ENCODE results near the gene ATP6V0B. TPM values are rescaled to one million over a fixed set of nuclear protein-coding genes. Genes with fewer than 3 reads are reported as not detected.

ATP6V0B gene
- total RNA-seq, 2 donors from 2014 or later = 72.1 to 80.5 TPM

DNA sequence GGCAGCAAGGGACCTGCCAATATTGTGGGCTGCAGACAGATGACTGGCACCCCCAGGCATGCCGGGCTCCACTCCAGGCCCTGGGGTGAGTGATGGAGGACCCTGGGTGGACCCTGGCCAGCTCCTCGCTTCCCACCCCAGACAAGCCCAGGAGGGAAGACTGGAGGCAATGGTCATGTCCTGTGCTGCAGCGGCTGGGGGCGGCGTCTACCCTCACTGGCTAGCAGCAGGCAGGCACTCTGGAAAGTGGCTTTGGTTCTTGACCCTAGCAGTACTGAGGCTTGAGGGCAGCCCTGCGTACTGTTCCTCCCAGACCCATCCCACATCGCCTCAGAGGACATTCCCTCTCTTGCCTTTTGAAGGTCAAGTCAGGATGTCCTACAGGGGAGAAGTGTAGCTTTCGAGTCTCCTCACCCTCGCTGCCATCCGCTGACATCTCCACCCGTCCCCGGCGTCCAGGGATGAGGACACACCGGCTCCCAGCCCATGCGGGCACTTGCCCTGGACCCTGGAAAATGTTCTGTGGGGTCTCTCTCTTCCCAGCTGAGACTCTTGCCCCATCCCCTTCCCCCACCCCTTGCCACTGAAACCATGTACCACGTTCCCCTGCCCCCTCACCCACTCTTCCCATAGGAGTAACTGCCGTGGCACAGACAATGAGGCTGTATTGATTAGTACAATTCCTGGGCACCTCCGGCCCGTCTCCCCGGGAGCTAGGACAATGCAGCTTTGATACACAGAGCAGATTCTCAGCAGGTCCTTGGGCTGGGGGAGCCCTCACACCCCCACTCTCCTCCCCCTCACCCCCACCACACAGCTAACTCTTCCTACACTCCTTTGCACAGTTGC lies 41.5 kb downstream of the ATP6V0B start:
- H3K9me3 ChIP-seq (ENCODE audit: control insufficient read depth, low read length, poor library complexity, severe bottlenecking) = no peaks in the 10 kb centered on the region
- no peaks in the 10 kb centered on the region for H3K36me3 Mint-ChIP-seq (ENCODE audit: low read depth)
- no peak overlapping the region for H3K27ac Mint-ChIP-seq
- no peak for ATAC-seq
- H3K4me1 Mint-ChIP-seq = peaks cover 2% of the 10 kb centered on the region
- peaks cover 12% of the 10 kb centered on the region for H3K27me3 Mint-ChIP-seq
- H3K4me3 Mint-ChIP-seq = no peak overlapping the region
- DNase-seq = no peak

DNA sequence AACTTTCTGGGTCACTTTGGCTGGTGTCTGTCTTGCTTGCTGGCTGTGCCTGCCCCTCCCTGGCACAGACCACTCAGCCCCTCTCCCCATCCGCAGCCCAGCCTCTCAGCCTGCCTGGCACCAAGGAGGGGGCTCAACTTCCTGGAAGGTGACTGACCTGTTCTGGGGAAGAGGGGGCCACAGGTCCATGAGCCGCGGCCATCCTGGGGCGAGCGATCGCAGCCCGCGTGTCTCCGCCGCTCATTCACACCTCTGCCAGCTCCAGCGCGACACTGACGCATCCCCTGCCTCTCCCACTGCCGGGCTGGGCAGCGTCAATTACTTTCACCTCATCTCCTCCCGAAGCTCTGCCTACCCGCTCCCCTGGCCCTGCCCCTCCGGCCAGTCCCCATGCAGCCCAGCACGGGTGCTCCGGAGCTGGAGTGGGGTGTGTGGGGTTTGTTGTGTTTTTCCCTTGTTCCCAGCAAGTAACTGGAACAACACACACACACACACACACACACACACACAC lies 42.2 kb downstream of the ATP6V0B start:
- H3K4me1 Mint-ChIP-seq = peaks cover 2% of the 10 kb centered on the region
- peaks cover 12% of the 10 kb centered on the region for H3K27me3 Mint-ChIP-seq
- ATAC-seq (no peak), DNase-seq (no peak)
- no peaks in the 10 kb centered on the region for H3K36me3 Mint-ChIP-seq (ENCODE audit: low read depth)
- H3K4me3 Mint-ChIP-seq = no peak overlapping the region
- no peaks in the 10 kb centered on the region for H3K9me3 ChIP-seq (ENCODE audit: control insufficient read depth, low read length, poor library complexity, severe bottlenecking)
- no peak overlapping the region for H3K27ac Mint-ChIP-seq

DNA sequence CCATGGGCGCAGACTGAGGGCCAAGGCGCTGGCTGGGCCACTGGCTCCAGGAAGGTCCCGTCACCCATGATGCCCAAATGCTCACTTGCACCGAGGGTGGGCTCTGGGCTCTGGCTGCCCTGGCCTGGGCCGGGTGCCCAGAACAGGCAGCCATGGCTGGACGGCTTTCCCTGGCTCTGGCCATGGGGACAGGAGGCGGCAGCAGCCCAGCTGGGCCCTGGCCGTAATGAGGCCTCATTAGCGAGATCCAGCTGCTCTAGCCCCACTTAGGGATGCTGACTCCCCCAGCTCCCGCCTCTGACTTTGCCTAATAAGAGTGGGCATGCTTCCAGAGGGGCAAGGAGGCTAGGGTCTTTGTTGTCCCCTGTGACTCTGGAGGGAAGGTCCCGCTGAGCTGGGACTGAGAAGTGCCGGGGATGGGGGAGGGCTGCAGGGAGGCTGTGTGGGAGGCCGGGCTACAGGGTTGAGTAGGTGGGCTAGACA lies 44.7 kb downstream of the ATP6V0B start:
- Mint-ChIP-seq H3K27me3 (peaks cover 3% of the 10 kb centered on the region), H3K4me1 (no peaks in the 10 kb centered on the region), H3K36me3 (ENCODE audit: low read depth) (no peaks in the 10 kb centered on the region), H3K4me3 (no peak overlapping the region), H3K27ac (no peak overlapping the region)
- DNase-seq (no peak), ATAC-seq (no peak)
- H3K9me3 ChIP-seq (ENCODE audit: control insufficient read depth, low read length, poor library complexity, severe bottlenecking) = no peaks in the 10 kb centered on the region

DNA sequence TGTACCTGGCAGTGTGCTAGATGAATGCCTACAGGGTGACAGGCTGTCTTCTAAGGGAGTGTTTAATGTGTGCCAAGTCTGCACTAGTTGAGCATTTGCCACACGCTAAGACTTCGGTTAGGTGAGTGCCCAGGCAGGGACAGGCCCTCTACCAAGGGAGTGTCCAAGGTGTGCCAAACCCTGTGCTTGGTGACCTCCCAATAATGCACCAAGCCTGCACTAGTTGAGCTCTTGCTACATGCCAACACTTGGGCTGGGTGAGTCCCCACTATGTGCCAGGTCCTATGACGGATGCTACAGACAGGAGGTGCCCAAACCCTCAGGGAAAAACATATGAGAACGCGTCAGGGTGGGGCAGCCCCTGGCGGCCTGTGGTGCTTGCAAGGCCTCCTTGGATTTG lies 45.7 kb downstream of the ATP6V0B start:
- Mint-ChIP-seq H3K36me3 (ENCODE audit: low read depth) (no peaks in the 10 kb centered on the region), H3K27me3 (no peaks in the 10 kb centered on the region), H3K27ac (no peak overlapping the region), H3K4me3 (no peak overlapping the region), H3K4me1 (no peaks in the 10 kb centered on the region)
- DNase-seq (no peak), ATAC-seq (no peak)
- no peaks in the 10 kb centered on the region for H3K9me3 ChIP-seq (ENCODE audit: control insufficient read depth, low read length, poor library complexity, severe bottlenecking)

DNA sequence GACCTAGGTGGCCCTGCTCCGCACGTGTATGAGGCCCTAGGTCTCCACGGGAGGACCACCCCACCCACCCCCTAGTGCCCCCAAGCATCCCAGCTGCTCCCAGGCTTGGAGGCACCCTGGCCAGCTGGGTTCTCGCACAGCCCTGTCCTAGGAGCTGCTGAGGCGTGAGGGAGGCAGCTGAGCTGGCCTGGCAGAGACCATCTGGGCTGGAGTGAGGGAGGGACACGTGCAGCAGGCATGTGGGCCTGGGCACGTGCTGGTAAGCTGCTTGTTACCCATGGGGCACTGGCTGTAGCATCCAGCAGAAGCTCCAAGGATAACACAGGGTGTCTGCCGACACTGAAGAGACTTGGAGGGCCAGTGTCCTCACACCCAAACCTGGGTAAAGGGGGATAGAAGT lies 46.4 kb downstream of the ATP6V0B start:
- DNase-seq = no peak
- no peaks in the 10 kb centered on the region for H3K27me3 Mint-ChIP-seq
- H3K9me3 ChIP-seq (ENCODE audit: control insufficient read depth, low read length, poor library complexity, severe bottlenecking) = no peaks in the 10 kb centered on the region
- no peak overlapping the region for H3K4me3 Mint-ChIP-seq
- no peaks in the 10 kb centered on the region for H3K4me1 Mint-ChIP-seq
- no peaks in the 10 kb centered on the region for H3K36me3 Mint-ChIP-seq (ENCODE audit: low read depth)
- ATAC-seq = no peak
- H3K27ac Mint-ChIP-seq = no peak overlapping the region

DNA sequence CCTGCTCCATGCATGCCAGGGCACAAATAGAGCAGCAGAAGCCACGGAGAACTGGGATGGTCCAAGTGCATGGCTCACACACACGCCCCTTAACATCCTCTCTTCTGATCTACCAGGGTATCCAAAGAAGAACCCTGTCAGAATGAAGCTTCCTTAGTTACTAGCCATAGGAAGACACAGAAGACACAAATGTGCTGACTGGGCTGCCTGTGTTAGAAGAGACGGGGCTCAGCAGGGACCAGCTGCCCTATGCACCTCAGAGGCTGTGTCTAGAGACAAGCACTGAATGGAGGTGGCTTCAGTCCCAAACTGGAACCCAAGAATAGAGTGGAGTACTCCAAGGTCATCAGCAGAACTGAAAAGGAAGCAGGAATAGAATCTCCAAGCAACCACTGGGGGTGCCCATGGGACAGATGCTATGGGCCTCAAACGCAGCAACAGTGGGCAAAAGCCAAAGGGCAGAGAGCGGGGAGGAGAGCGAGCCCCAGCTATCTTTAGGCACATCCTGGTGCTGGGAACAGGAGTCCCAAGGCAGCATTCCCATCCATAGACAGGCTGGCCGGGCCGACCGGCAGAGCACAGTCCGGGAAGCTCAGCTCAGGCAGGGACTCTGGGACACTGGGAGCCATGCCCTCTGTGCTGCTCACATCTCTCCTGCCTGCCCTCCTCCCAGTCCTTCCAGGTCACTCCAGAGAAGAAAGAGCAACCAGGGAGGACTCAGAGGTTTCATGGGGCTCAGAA lies 47.0 kb downstream of the ATP6V0B start:
- no peaks in the 10 kb centered on the region for H3K27me3 Mint-ChIP-seq
- no peak for ATAC-seq
- no peak overlapping the region for H3K4me3 Mint-ChIP-seq

DNA sequence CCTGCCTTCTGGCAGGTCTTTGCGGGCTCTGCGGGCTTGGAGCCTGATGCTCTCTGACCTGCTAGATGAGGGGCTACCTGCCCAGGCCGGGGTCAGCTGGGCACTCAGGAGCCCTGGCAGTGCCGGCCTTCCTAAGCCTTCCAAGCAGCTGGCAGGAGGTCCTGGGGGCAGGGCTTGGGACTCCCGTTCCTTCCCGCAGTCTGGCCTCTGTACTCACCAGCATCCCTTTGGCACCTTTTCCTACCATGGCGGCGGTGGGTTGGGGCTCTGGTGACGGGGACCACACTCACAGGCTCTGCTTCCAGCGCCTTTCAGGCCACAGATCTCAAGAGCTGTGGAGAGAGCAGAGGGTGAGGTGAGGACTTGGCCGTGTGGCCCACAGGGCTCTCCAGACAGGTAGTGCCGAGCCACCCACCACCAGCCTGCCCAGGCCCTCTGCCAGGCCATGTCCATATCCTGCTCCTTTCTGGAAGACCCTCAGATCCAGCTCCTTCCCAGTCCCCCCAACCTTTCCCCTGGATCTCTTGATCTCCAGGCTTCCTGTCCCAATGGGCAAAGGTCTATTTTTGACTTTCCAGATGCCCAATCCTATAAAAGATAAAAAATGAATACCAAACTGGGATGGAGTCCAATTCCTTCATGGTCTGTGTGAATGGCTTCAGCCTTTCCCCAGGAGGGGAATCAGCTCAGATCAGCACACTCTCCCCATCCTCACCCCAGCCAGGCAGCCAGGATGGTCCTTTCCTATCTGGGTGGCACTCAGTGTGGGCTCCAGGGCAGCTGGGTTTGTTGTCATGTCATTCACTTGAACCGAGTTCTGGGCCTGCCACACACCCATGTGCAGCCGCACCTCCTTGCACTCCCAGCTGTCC lies 49.5 kb downstream of the ATP6V0B start:
- no peaks in the 10 kb centered on the region for H3K27me3 Mint-ChIP-seq
- no peak for ATAC-seq
- H3K27ac Mint-ChIP-seq = peak overlapping the region; percentile 82
- peaks cover 11% of the 10 kb centered on the region for H3K4me1 Mint-ChIP-seq
- H3K9me3 ChIP-seq (ENCODE audit: control insufficient read depth, low read length, poor library complexity, severe bottlenecking) = no peaks in the 10 kb centered on the region
- no peak overlapping the region for H3K4me3 Mint-ChIP-seq
- no peaks in the 10 kb centered on the region for H3K36me3 Mint-ChIP-seq (ENCODE audit: low read depth)
- no peak for DNase-seq

More for the DNA sequence above, 47.0 kb downstream of the ATP6V0B start:
- no peaks in the 10 kb centered on the region for H3K36me3 Mint-ChIP-seq (ENCODE audit: low read depth)
- H3K9me3 ChIP-seq (ENCODE audit: control insufficient read depth, low read length, poor library complexity, severe bottlenecking) = no peaks in the 10 kb centered on the region
- H3K27ac Mint-ChIP-seq = peak overlapping the region; percentile 29
- no peaks in the 10 kb centered on the region for H3K4me1 Mint-ChIP-seq
- DNase-seq = no peak

DNA sequence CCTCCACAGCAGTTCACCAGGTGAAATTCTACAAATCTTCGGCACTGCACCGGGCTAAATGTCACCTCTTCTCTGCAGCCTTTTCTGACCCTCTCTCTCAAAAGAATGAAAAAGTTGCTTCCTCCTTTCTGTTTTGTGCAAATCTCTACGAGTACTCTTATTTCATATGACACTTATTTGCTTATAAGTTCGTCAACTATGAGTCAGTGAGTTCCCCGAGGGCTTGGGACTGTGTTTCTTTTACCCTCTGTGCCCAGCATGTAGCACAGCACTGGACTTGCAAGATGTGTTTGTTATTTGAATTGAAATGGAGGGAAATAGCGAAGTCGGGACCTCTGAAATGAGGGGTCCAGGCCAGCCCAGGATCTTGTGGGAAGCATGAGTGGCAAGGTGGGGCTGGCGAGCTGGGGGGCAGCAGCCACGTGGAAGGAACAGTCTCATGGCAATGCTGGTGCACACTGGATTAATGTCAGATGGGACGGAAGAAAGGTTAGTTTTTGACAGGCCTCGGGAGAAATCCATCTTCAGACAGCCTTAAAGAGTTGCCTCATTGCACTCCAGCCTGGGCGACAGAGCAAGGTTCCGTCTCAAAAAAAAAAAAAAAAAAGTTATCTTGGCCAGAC lies 50.3 kb downstream of the ATP6V0B start:
- Mint-ChIP-seq H3K4me3 (no peak overlapping the region), H3K27ac (peak overlapping the region; percentile 82), H3K27me3 (no peaks in the 10 kb centered on the region), H3K4me1 (peaks cover 17% of the 10 kb centered on the region), H3K36me3 (ENCODE audit: low read depth) (no peaks in the 10 kb centered on the region)
- DNase-seq (no peak), ATAC-seq (no peak)
- H3K9me3 ChIP-seq (ENCODE audit: control insufficient read depth, low read length, poor library complexity, severe bottlenecking) = no peaks in the 10 kb centered on the region

DNA sequence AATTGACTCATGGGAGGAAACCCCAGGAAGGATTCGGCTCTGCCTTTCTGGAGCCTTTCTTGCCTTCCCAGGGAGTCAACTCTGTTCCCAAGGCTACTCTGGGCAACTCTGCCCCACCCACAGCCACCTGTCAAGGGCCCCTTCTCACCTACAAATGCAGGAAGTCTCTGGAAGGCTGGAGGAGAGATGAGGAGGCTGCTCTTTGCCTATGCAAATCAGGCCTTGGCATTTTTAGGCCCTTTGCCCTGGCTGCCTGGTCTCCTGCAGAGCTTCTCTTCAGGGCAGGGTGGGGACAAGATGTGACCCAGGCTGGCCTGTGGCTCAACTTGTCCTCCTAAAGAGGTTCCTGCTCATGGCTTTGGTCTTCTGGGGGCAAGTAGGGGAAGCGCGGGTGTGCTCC lies 51.1 kb downstream of the ATP6V0B start:
- H3K4me1 Mint-ChIP-seq = peaks cover 17% of the 10 kb centered on the region
- H3K27ac Mint-ChIP-seq = no peak overlapping the region
- no peaks in the 10 kb centered on the region for H3K27me3 Mint-ChIP-seq
- H3K36me3 Mint-ChIP-seq (ENCODE audit: low read depth) = no peaks in the 10 kb centered on the region
- no peak overlapping the region for H3K4me3 Mint-ChIP-seq
- DNase-seq = no peak
- no peak for ATAC-seq
- no peaks in the 10 kb centered on the region for H3K9me3 ChIP-seq (ENCODE audit: control insufficient read depth, low read length, poor library complexity, severe bottlenecking)

DNA sequence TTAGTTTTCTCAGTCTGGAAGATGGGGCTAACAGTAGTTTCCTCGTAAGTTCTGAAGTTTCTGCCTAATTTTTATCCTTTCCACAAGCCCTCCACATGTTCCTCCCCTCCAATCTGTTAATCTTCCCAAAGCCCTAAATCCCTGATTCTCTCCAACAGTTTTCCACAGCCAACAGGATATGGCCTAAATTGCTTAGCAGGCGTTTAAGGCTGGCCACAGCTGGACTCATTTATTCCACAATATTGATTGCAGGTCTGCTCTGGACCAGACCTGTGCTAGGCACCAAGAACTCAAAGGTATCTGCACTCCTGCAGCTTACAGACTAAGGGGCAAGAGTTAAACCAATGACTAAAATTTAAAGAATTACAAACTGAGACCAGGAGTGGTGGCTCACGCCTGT lies 52.6 kb downstream of the ATP6V0B start:
- H3K27ac Mint-ChIP-seq = no peak overlapping the region
- H3K4me1 Mint-ChIP-seq = peaks cover 23% of the 10 kb centered on the region
- no peak for ATAC-seq
- no peaks in the 10 kb centered on the region for H3K36me3 Mint-ChIP-seq (ENCODE audit: low read depth)
- H3K27me3 Mint-ChIP-seq = no peaks in the 10 kb centered on the region
- no peaks in the 10 kb centered on the region for H3K9me3 ChIP-seq (ENCODE audit: control insufficient read depth, low read length, poor library complexity, severe bottlenecking)
- H3K4me3 Mint-ChIP-seq = no peak overlapping the region
- no peak for DNase-seq

Data from T-helper 17 cell (primary cell).